K562 (cell line): ENCODE measurements around the gene MUCL3. TPM values are rescaled to one million over a fixed set of nuclear protein-coding genes. Genes with fewer than 3 reads are reported as not detected.

ENCODE experiments used
- ATF1 ChIP-seq, 2 experiments: fragments of 450-650 bp in 1 of 2; IDR thresholded peaks; 2 replicates each; pipeline ENCODE4 v1.6.1; 2016; ENCODE audit warnings: missing compliant biosample characterization in 1 of 2, missing genetic modification characterization in 1 of 2
- EP300 ChIP-seq: IDR thresholded peaks from 2 replicates; pipeline ENCODE4 v1.6.1; 2012; ENCODE audit warnings: low read length, improper control_type of control experiment
- FOXJ2 ChIP-seq: fragments of 200-800 bp; sonication (Bioruptor generic); IDR thresholded peaks from 2 replicates; pipeline ENCODE4 v1.6.1; 2016; ENCODE audit warnings: missing genetic modification characterization, missing compliant biosample characterization
- KDM2B ChIP-seq: fragments of 250-450 bp; sonication (Bioruptor Pico); IDR thresholded peaks from 2 replicates; pipeline ENCODE4 v1.8.0; 2021; ENCODE audit warnings: mild to moderate bottlenecking, moderate library complexity
- NFE2 ChIP-seq: IDR thresholded peaks from 2 replicates; pipeline ENCODE4 v1.6.1; 2014; ENCODE audit warnings: antibody characterized with exemption, low read depth
- POLR2B ChIP-seq: fragments of 450-650 bp; IDR thresholded peaks from 2 replicates; pipeline ENCODE4 v1.6.1; 2018; ENCODE audit warnings: low read depth; ENCODE audit not compliant: partially characterized antibody
- ZNF133 ChIP-seq: fragments of 250-450 bp; sonication (Bioruptor Pico); IDR thresholded peaks from 2 replicates; pipeline ENCODE4 v1.4.0; 2020; ENCODE audit warnings: mild to moderate bottlenecking
- ZNF316 ChIP-seq: fragments of 450-650 bp; IDR thresholded peaks from 2 replicates; pipeline ENCODE4 v1.6.1; 2016
- ZNF644 ChIP-seq: fragments of 200-800 bp; sonication (Bioruptor generic); IDR thresholded peaks from 2 replicates; pipeline ENCODE4 v1.6.1; 2016; ENCODE audit warnings: low read depth, missing genetic modification characterization, missing compliant biosample characterization
- polyA plus RNA-seq, 8 experiments: library from polyadenylated mRNA; depleted of rRNA in 4 of 8; stranded (reverse) in 5 of 8; unstranded in 3 of 8; fragments of >200 nt; fragmentation: Nextera tagmentation in 2 of 8; fragmentation: Illumina TruSeq in 1 of 8; extraction: Ambion mirVana in 2 of 8; extraction: Trizol in 1 of 8; gene quantifications; 2 replicates each; pipeline versions ENCODE4 v1.2.1 to v1.2.3, GENCODE V29; 2011 to 2014; ENCODE audit warnings: inconsistent platforms in 1 of 8, missing spikeins in 1 of 8
- total RNA-seq, 7 experiments: library from RNA; depleted of rRNA in 6 of 7; stranded (reverse); fragments of >200 nt in 6 of 7; fragmentation: Illumina TruSeq in 2 of 7; extraction: Trizol in 2 of 7; gene quantifications; 2 replicates each; pipeline versions ENCODE4 v1.2.1 to v1.2.3, GENCODE V29; 2011 to 2021; ENCODE audit warnings: low replicate concordance in 1 of 7
- TF ChIP-seq, protein P1 (sequence below): fragments of 450-650 bp; IDR thresholded peaks from 2 replicates; pipeline ENCODE4 v1.6.1; 2016; ENCODE audit warnings: borderline replicate concordance
- TF ChIP-seq, protein P2 (sequence below): fragments of 450-650 bp; IDR thresholded peaks from 2 replicates; pipeline ENCODE4 v1.6.1; 2014; ENCODE audit warnings: low read depth, mild to moderate bottlenecking, moderate library complexity, borderline replicate concordance
- TF ChIP-seq, protein P3 (sequence below): fragments of 250-450 bp; sonication (Bioruptor Pico); IDR thresholded peaks from 2 replicates; pipeline ENCODE4 v1.8.0; 2021; ENCODE audit warnings: moderate library complexity, mild to moderate bottlenecking, inconsistent platforms
- TF ChIP-seq, protein P4 (sequence below): fragments of 150-350 bp; IDR thresholded peaks from 2 replicates; pipeline ENCODE4 v1.6.1; 2014; ENCODE audit warnings: low read depth, mild to moderate bottlenecking, low read length, borderline replicate concordance
- TF ChIP-seq, protein P5 (sequence below): sonication (generic); formaldehyde crosslinking; IDR thresholded peaks from 2 replicates; pipeline ENCODE4 v1.8.0; 2022; ENCODE audit warnings: mild to moderate bottlenecking, missing genetic modification reagents

Gene MUCL3
- total and polyA plus RNA-seq, 9 of the 15 experiments (the other 6 are each of a cell fraction or from before 2014, with no cell fraction given), result 0.07 TPM; not detected in 8

- TF ChIP-seq, protein P1, sequence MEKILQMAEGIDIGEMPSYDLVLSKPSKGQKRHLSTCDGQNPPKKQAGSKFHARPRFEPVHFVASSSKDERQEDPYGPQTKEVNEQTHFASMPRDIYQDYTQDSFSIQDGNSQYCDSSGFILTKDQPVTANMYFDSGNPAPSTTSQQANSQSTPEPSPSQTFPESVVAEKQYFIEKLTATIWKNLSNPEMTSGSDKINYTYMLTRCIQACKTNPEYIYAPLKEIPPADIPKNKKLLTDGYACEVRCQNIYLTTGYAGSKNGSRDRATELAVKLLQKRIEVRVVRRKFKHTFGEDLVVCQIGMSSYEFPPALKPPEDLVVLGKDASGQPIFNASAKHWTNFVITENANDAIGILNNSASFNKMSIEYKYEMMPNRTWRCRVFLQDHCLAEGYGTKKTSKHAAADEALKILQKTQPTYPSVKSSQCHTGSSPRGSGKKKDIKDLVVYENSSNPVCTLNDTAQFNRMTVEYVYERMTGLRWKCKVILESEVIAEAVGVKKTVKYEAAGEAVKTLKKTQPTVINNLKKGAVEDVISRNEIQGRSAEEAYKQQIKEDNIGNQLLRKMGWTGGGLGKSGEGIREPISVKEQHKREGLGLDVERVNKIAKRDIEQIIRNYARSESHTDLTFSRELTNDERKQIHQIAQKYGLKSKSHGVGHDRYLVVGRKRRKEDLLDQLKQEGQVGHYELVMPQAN, result peak; percentile 74
- TF ChIP-seq ZNF644 (tag), result peak; percentile 97
- TF ChIP-seq ATF1 (CRISPR knock-in tag; IDR thresholded peaks at IDR 0.05), result no peak
- peak; percentile 94 for TF ChIP-seq ATF1 (tag; IDR thresholded peaks at IDR 0.05)
- TF ChIP-seq EP300, result peak; percentile 61
- 0 out of 2 replicates have a peak, but pooled peaks have one; percentile 43 for TF ChIP-seq KDM2B (CRISPR knock-in tag)
- 0 out of 2 replicates have a peak, but pooled peaks have one; percentile 3 for TF ChIP-seq NFE2
- TF ChIP-seq, protein P2, sequence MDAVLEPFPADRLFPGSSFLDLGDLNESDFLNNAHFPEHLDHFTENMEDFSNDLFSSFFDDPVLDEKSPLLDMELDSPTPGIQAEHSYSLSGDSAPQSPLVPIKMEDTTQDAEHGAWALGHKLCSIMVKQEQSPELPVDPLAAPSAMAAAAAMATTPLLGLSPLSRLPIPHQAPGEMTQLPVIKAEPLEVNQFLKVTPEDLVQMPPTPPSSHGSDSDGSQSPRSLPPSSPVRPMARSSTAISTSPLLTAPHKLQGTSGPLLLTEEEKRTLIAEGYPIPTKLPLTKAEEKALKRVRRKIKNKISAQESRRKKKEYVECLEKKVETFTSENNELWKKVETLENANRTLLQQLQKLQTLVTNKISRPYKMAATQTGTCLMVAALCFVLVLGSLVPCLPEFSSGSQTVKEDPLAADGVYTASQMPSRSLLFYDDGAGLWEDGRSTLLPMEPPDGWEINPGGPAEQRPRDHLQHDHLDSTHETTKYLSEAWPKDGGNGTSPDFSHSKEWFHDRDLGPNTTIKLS, result peak; percentile 98
- peak; percentile 97 for TF ChIP-seq FOXJ2 (tag)
- 0 out of 2 replicates have a peak, but pooled peaks have one; percentile 6 for TF ChIP-seq ZNF316
- TF ChIP-seq, protein P3, sequence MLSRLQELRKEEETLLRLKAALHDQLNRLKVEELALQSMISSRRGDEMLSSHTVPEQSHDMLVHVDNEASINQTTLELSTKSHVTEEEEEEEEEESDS (CRISPR knock-in tag), result no peak
- TF ChIP-seq, protein P4, sequence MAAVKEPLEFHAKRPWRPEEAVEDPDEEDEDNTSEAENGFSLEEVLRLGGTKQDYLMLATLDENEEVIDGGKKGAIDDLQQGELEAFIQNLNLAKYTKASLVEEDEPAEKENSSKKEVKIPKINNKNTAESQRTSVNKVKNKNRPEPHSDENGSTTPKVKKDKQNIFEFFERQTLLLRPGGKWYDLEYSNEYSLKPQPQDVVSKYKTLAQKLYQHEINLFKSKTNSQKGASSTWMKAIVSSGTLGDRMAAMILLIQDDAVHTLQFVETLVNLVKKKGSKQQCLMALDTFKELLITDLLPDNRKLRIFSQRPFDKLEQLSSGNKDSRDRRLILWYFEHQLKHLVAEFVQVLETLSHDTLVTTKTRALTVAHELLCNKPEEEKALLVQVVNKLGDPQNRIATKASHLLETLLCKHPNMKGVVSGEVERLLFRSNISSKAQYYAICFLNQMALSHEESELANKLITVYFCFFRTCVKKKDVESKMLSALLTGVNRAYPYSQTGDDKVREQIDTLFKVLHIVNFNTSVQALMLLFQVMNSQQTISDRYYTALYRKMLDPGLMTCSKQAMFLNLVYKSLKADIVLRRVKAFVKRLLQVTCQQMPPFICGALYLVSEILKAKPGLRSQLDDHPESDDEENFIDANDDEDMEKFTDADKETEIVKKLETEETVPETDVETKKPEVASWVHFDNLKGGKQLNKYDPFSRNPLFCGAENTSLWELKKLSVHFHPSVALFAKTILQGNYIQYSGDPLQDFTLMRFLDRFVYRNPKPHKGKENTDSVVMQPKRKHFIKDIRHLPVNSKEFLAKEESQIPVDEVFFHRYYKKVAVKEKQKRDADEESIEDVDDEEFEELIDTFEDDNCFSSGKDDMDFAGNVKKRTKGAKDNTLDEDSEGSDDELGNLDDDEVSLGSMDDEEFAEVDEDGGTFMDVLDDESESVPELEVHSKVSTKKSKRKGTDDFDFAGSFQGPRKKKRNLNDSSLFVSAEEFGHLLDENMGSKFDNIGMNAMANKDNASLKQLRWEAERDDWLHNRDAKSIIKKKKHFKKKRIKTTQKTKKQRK, result 0 out of 2 replicates have a peak, but pooled peaks have one; percentile 13
- TF ChIP-seq, protein P5, sequence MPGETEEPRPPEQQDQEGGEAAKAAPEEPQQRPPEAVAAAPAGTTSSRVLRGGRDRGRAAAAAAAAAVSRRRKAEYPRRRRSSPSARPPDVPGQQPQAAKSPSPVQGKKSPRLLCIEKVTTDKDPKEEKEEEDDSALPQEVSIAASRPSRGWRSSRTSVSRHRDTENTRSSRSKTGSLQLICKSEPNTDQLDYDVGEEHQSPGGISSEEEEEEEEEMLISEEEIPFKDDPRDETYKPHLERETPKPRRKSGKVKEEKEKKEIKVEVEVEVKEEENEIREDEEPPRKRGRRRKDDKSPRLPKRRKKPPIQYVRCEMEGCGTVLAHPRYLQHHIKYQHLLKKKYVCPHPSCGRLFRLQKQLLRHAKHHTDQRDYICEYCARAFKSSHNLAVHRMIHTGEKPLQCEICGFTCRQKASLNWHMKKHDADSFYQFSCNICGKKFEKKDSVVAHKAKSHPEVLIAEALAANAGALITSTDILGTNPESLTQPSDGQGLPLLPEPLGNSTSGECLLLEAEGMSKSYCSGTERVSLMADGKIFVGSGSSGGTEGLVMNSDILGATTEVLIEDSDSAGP (CRISPR knock-in tag), result 0 out of 2 replicates have a peak, but pooled peaks have one; percentile 77
- TF ChIP-seq POLR2B, result peak; percentile 37
- no peak for TF ChIP-seq ZNF133 (CRISPR knock-in tag)
Measured at GRCh38 chr6:30907758-30908591, 32.8 kb upstream of the MUCL3 start, which contains the start of gene GTF2H4 (continued).
